K562 (cell line): ENCODE data around the gene SEMA5A.

Experiments
- CTCF ChIP-seq, 3 experiments: IDR thresholded peaks in 2 of 3; conservative IDR thresholded peaks in 1 of 3; 2 replicates each; pipeline ENCODE4 v1.5.1; 2011 to 2012; ENCODE audit warnings: low read length in 3 of 3, mild to moderate bottlenecking in 3 of 3, control low read depth in 2 of 3, improper control_type of control experiment in 1 of 3, inconsistent platforms in 1 of 3, low read depth in 1 of 3, mixed read lengths in 1 of 3, moderate library complexity in 1 of 3; ENCODE audit not compliant: insufficient read depth in 2 of 3
- EP300 ChIP-seq: IDR thresholded peaks from 2 replicates; pipeline ENCODE4 v1.6.1; 2012; ENCODE audit warnings: low read length, improper control_type of control experiment
- GATA2 ChIP-seq: sonication (generic); formaldehyde crosslinking; IDR thresholded peaks from 2 replicates; pipeline ENCODE4 v1.4.0; 2020; ENCODE audit warnings: mild to moderate bottlenecking, missing genetic modification reagents
- NFIC ChIP-seq: fragments of 450-650 bp; IDR thresholded peaks from 2 replicates; pipeline ENCODE4 v1.6.1; 2017; ENCODE audit warnings: mild to moderate bottlenecking, inconsistent platforms
- ZFX ChIP-seq: sonication (generic); formaldehyde crosslinking; IDR thresholded peaks from 2 replicates; pipeline ENCODE4 v1.8.0; 2022; ENCODE audit warnings: mild to moderate bottlenecking, missing genetic modification reagents, moderate library complexity

GRCh38 chr5:9496801-9497200 is 49.1 kb downstream of the SEMA5A start:
- TF ChIP-seq CTCF (IDR thresholded peaks at IDR 0.05 in 2 of 3, conservative IDR thresholded peaks at IDR 0.05 in 1 of 3; ENCODE audit: insufficient read depth in 2 of 3, low read depth in 1 of 3, low read length in 3 of 3) (no peak), GATA2 (CRISPR knock-in tag) (no peak), NFIC (no peak), ZFX (no peak), EP300 (no peak)
